ENCODE data around the gene MINDY4. TPM values are rescaled to one million over a fixed set of nuclear protein-coding genes. Genes with fewer than 3 reads are reported as not detected.

Gene MINDY4
- total RNA-seq, 3 donors from 2014 or later: 4.0 to 9.1 (median 4.7) TPM

DNA sequence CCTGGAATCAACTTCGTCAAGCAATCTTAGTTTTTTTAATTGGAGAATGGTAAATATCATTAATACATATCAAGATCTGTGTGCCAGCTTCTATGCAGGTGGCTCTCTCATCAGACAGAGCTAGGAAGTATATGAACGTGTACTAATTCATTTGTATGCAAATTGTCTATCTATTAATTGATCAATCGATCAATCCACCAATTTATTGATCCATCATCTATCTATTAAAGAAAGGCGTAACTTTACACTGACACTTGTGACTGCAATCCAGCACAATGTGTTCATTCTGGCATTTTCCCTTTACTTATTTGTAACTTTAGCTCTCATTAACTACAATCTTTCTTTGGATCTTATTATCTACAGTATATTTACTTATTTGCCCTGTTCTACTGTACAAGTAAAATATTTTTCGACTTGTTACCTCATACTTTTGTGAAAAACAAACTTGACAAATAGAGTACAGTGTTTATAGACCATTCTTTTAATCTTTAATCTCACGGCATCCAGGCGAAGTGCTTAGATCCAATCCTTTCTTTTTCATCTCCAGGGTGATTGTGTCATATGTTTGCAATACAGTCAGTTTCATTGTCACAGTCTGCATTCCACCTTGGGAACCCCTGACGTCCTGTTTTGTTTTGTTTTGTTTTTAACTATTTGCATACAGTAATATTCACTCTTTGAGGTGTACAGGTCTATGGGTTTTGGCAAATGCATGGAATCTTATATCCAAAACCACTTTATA is 170.5 kb downstream of the MINDY4 start:
- H3K9me3 ChIP-seq: peaks cover 3% of the 10 kb centered on the region
- peaks cover 17% of the 10 kb centered on the region for H3K4me1 ChIP-seq (ENCODE audit: low read depth)
- H3K4me3 ChIP-seq: no peak overlapping the region
- intact Hi-C loops (cut with DNase I, micrococcal nuclease): no loop called here
- ATAC-seq (peak; percentile 44), DNase-seq (no peak)
- H3K36me3 ChIP-seq (ENCODE audit: low read depth): no peaks in the 10 kb centered on the region
- TF ChIP-seq, protein P1, sequence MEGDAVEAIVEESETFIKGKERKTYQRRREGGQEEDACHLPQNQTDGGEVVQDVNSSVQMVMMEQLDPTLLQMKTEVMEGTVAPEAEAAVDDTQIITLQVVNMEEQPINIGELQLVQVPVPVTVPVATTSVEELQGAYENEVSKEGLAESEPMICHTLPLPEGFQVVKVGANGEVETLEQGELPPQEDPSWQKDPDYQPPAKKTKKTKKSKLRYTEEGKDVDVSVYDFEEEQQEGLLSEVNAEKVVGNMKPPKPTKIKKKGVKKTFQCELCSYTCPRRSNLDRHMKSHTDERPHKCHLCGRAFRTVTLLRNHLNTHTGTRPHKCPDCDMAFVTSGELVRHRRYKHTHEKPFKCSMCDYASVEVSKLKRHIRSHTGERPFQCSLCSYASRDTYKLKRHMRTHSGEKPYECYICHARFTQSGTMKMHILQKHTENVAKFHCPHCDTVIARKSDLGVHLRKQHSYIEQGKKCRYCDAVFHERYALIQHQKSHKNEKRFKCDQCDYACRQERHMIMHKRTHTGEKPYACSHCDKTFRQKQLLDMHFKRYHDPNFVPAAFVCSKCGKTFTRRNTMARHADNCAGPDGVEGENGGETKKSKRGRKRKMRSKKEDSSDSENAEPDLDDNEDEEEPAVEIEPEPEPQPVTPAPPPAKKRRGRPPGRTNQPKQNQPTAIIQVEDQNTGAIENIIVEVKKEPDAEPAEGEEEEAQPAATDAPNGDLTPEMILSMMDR (IDR thresholded peaks at IDR 0.05): no peak

Other genes with a start within 250 kb of the MINDY4 start
- 10 to 100 TPM; 46.2 to 68.6 (median 55.0) TPM for gene GARS1, start 176.5 kb upstream of the MINDY4 start, total RNA-seq
- not detected for gene CRHR2, start 89.0 kb upstream of the MINDY4 start, total RNA-seq
- gene INMT, start 19.3 kb upstream of the MINDY4 start, total RNA-seq: 1 to 10 TPM; 1.6 to 7.5 (median 7.2) TPM
- 10 to 100 TPM; 43.0 to 89.6 (median 48.1) TPM for gene AQP1, start 140.4 kb downstream of the MINDY4 start, total RNA-seq
- gene GHRHR, start 192.5 kb downstream of the MINDY4 start, total RNA-seq: not detected